NCI-H526 treated with DMSO at 0.1 percent for 48 hours (cell line): Measurements from ENCODE around the gene ARL2BP.

ENCODE experiments used
- DNase-seq: peaks from one replicate; lab custom pipeline; 2025; lab: John Stamatoyannopoulos, UW

The ARL2BP gene

GRCh38 chr16:57235128-57236021, 9.7 kb upstream of the ARL2BP start:
- DNase-seq: no peak

- no peak for DNase-seq
Observed at GRCh38 chr16:57236022-57236350, 9.1 kb upstream of the ARL2BP start.

- no peak for DNase-seq
Observed at GRCh38 chr16:57238682-57239081, 6.4 kb upstream of the ARL2BP start.

- no peak for DNase-seq
Observed at GRCh38 chr16:57239107-57239506, 6.0 kb upstream of the ARL2BP start.

- no peak for DNase-seq
Observed at GRCh38 chr16:57240851-57241250, 4.2 kb upstream of the ARL2BP start.

- DNase-seq: no peak
Observed at GRCh38 chr16:57242650-57243049, 2.4 kb upstream of the ARL2BP start.

- DNase-seq: no peak
Observed at GRCh38 chr16:57244463-57244766, 644 bp upstream of the ARL2BP start.

- DNase-seq: no peak
Observed at GRCh38 chr16:57245472-57246113, 534 bp downstream of the ARL2BP start.

GRCh38 chr16:57251352-57251751, 6.3 kb downstream of the ARL2BP start:
- no peak for DNase-seq

- no peak for DNase-seq
Observed at GRCh38 chr16:57252148-57252721, 7.2 kb downstream of the ARL2BP start.

GRCh38 chr16:57253466-57253865, 8.4 kb downstream of the ARL2BP start:
- no peak for DNase-seq

- DNase-seq: no peak
Observed at GRCh38 chr16:57255686-57256415, 10.8 kb downstream of the ARL2BP start.

GRCh38 chr16:57256601-57257395, 11.7 kb downstream of the ARL2BP start:
- DNase-seq: no peak

GRCh38 chr16:57257455-57258070, 12.5 kb downstream of the ARL2BP start:
- DNase-seq: no peak

- no peak for DNase-seq
Observed at GRCh38 chr16:57258226-57258909, 13.3 kb downstream of the ARL2BP start.

GRCh38 chr16:57258910-57259475, 13.9 kb downstream of the ARL2BP start:
- no peak for DNase-seq

GRCh38 chr16:57260294-57260929, 15.4 kb downstream of the ARL2BP start:
- DNase-seq: no peak

- no peak for DNase-seq
Observed at GRCh38 chr16:57261806-57262205, 16.7 kb downstream of the ARL2BP start.

GRCh38 chr16:57262841-57263540, 17.9 kb downstream of the ARL2BP start:
- DNase-seq: no peak
